NCI-H1694 (cell line): Measurements from ENCODE around the gene HOXA7.

Source experiments
- DNase-seq: peaks from one replicate; lab custom pipeline; 2025; lab: John Stamatoyannopoulos, UW

HOXA7 gene

DNA sequence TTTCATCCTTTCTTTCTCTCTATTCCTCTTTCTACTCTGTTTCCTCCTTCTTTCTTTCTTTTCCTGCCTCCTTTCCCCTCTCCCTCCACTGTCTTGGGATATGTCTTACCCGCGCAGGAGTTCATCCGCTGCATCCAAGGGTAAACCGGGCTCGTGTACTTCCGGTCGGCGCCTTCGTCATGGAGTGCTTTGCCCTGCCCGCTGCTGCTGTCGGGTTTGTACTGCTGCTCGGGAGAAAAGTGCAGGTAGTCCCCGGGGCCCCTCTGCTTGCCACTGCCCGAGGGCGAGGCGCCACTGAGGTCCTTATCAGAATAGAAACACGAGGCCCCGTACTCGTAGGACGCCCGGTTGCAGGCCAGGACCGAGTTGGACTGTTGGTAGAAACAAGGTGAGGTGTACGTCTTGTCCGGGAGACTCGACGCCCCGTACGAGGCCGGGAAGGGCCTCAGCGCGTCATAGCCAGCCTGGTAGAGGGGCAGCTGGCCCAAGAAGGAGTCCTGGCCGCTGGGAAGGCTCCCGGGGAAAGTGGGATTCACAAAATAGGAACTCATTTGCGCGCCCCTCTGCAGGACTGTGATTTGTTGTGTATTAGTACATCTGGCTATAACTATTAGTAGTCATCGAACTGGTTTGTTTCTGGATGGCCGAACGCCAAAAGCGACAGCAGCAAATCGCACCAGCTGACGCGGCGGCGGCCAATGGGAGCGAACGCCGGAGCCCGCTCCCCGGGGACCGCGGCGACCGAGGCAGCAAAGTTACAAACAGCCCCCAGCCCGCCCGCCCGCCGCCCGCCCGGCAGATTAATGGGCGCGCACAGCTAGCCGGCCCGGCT is 9.1 kb downstream of the HOXA7 start, which contains the start of gene HOXA6:
Gene HOXA6 (minus strand): TSS at position 576 of the 832 bp plus-strand sequence. CDS start 25 bp downstream, at position 551.
- no peak for DNase-seq

DNA sequence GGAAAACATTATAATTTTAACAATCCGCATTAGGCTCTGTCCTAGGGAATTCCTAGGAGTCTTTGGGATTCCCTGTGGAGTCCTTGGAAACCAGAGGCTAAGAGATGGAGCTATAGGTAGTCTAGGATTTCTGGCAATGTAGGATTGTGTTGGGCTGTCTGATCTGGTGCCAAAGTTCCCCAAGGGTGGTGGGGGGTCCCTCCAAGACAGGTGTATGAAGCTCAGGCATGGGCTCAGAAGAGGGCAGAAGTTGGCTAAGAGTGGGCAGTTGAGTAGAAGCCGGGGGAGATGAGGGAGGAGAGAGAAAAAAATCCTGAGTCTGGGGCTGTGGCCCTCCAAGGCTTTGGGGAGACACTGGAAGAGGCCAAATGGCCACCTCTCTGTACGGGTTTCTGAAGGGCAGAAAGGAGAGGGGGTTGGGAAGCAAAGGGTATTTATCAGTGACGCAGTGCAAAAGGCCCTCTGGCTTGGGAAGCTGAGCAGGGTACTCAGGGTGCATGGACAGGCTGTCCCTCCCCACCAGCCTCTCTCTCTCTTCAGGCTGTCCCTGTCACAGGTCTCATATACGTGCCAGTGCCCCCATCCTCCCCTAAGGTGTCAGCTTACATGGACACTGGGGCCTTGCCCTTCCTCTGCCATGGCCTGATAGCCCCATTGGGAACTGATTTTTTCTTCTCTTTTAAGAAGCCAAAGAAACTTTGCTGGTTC is 9.8 kb downstream of the HOXA7 start:
- no peak for DNase-seq

DNA sequence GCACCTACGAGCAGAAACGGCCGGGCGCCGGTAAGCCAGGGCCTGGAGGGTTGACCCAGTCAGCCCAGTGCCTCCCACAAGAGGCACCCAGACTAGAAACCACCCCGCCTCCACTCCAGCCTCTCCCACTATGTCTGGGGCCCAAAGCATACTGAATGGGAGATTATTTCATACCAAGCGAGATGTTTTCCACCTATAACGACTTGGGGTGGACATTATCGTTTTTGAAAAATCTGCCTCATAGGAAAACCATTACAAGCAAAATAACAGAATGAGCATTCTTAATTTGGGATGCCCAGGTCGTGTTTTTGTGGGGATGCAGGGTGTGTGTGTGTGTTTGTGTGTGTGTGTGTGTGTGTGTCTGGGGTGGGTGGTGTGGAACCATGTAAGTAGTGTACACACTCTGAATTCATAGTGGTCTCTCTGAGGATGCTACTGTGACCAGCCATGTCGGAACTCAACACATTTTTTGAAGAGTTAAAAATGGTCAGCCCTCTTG is 10.5 kb downstream of the HOXA7 start:
- DNase-seq = no peak

DNA sequence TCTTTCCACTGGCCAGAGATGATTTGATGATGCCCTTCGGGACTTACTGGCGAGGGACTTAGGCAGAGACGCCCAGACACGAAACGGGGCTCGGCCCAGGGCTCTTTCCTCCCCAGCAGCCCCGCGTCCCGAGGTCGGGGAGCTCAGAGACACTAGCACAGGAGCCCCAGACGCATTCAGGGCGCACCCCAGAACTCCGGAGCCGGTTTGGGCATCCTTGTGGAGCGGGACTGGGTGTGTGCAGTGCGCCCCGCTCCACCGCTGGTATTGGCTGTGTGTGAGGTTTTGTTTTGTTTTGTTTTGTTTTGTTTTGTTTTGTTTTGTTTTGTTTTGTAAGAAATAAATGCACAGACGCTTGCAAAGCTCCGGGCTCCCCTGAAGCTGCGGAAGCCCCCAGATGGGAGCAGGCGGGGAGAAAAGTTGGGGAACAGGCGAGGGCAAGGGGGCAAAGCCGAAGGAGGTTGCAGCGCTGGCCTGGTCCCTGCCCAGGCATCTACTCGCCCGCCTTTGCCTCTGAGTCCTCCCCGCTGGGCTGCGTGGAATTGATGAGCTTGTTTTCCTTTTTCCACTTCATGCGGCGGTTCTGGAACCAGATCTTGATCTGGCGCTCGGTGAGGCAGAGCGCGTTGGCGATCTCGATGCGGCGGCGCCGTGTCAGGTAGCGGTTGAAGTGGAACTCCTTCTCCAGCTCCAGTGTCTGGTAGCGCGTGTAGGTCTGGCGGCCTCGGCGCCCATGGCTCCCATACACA is 11.1 kb downstream of the HOXA7 start:
- no peak for DNase-seq

DNA sequence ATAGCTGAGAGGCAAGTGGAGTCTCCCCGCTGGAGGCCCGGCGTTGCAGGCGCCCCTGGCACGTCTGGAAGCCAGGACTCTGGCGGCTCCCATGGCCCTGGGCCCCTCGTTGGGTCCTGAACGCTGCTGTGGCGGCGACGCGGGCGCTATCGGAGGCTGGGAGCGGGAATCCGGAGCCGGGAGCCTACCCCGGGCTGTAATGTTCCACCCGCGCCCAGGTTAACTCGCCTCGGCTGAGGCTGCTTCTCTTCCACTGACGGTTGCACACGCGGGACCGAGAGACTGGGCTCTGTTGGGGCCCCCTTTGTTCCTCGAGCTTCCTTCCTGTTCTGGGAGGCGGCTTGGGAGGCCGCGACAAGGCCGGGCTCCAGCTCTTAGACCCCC is 11.7 kb downstream of the HOXA7 start:
- no peak for DNase-seq

DNA sequence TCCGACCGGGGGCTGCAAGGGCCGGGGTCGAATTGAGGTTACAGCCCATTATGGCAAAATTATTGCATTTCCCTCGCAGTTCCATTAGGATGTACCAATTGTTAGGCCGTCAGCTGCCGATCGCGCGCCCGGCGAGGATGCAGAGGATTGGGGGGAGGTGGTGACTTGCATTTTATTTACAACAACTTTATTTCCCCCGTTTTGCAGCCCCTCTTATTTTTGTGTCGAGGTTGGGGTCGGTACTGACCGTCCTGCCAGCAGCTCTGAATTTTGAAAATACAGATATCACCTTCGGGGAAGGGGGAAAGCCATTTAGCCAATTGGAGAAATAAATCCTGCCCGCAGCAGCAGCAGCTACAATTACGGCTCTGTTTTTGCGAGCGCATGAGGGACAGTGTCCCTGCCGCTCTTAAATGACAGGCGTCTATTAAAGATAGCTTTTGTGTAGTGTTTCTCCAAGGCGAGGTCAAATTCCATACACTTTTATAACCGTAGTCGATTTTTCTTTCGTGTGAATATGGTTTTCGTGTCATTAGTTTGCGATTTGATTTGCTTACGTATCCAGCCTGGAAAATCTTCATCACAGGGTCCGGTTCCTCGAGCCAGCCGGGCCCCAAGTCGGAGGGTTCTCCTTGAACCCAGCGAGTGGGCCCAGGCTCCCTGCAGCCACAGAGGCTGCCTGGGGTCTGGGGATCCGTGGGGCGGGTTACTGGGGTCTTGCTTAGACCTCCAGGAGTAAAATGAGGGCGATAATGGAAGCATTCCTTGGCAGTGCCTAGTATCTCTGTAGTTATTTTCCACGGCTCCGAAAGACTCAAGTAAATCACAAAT is 12.3 kb downstream of the HOXA7 start:
- no peak for DNase-seq

DNA sequence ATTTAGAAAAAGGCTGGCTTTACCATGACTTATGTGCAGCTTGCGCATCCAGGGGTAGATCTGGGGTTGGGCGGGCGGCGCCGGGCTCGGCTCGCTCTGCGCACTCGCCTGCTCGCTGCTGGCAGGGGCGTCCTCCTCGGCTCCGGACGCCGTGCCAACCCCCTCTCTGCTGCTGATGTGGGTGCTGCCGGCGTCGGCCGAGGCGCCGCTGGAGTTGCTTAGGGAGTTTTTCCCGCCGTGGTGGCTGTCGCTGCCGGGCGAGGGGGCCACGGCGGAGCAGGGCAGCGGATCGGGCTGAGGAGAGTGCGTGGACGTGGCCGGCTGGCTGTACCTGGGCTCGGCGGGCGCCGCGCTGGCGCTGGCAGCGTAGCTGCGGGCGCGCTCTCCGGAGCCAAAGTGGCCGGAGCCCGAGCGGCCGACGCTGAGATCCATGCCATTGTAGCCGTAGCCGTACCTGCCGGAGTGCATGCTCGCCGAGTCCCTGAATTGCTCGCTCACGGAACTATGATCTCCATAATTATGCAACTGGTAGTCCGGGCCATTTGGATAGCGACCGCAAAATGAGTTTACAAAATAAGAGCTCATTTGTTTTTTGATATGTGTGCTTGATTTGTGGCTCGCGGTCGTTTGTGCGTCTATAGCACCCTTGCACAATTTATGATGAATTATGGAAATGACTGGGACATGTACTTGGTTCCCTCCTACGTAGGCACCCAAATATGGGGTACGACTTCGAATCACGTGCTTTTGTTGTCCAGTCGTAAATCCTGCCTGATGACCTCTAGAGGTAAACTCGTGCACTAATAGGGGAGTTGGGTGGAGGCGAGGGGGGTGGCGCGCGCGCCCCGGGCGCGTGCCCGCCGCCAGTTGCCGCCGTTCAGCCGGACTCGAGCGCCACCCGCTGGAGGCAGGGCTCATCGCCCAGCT is 13.2 kb downstream of the HOXA7 start, which contains the start of gene HOXA5:
Gene HOXA5 (minus strand): TSS at position 659 of the 927 bp plus-strand sequence. CDS start 74 bp downstream, at position 585.
- no peak for DNase-seq

DNA sequence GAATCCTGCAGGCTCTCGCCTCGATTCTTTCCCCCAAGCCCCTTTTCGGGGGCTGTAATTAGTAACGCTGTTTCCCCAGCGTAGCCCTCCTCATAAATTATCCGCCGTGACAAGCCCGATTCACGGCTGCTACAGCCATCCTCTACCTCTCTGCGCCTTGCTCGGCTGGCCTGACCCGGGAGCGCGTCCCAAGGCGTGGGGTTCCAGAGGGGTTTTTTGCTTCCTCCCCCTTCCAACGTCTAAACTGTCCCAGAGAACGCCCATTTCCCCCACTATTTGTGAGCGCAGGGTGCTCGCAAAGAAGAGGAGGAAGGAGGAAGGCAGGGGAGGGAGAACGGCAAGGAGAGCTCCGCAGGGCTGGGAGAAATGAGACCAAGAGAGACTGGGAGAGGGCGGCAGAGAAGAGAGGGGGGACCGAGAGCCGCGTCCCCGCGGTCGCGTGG is 13.9 kb downstream of the HOXA7 start:
- DNase-seq = no peak

DNA sequence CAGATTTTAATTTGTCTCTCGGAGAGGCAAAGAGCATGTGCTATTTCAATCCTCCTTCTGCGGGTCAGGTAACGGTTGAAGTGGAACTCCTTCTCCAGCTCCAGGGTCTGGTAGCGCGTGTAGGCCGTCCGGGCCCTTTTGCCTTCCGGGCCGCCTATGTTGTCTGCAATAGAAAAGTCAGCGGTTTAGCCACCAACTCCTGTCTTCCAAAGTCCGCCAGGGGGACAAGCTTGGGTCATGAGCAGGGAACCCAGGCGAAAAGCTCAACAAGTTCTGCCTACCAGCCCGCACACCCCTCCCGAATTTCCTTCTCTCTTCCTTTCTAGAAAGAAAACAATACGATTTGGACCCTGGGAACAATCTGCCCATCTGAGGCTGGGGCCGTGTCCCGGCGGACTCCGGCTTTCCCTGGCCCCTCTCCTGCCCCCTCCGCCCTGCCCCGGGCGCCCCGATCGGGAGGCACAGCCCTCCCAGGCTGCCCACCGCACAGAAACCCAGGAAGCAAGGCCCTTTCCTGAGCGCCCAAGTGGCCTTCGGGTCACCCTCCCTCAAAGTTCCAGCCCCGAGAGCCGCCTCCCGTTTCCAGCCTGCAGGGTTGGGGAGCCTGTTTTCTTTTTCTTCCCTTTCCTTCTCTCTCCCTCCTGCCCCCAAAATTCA is 14.4 kb downstream of the HOXA7 start:
- no peak for DNase-seq

DNA sequence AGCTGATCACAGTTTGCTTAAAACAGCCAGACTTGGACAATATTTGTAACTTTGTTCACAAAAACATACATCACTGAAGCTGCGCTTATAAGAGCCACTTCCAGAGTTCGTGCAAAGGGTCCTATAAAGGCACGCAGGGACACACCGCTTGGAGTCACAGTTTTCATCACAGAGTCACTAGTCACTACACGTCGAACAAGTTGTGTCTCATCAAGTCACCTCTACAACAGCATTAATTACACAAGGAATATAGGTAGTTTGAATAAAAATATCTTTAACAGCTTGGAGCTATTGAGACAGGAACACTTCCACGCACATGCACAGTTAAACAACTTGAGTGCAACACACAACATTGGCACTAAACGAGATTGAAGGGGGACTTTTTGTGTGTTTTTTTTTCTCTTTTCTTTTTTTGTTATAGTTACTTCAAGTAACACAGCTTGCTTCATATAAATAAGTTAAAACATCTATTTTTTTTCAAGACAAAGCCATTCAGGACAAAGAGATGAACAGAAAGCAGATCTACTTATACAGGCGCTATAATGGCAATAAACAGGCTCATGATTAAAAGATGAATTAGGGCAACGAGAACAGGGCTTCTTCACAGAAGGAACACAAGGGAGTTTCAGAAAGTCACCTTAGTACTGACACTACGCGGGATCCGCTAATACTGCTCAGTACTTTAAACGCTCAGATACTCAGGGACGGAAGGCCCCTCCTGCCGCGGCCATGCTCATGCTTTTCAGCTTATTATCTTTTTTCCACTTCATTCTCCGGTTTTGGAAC is 15.1 kb downstream of the HOXA7 start:
- no peak for DNase-seq

DNA sequence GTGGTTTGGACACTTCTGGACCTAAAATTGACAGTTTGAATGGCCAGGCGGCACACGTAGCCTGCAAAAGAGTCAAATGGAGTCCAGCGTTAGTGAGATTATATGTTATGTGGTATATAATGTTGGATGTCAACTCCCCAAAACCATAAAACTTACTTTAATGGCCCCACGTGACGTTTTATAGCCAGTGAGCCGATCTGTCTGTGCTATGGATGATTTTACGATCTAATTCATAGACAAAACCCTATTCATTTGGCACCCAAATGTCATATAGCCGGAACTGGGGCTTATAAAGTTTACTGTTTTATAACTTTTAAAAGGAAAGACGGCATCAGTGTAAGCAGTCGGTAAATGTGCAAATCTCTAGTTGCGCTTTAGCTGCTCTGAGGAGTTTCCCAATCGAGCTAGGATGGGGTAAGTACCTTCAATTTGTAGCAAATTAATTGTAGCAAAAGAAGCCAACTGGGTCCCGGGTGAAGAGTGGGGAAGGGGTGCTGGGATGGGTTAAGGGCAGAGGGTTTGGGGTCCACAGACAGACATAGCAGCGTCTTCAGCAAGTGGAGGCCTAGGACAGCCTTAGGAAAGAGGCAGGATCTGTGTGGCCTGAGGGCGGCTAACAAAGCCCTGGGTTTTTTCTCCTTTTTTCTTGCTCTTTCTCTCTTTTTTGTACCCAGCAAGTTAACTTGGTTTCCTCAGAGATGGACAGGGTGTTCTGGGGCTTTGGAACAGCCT is 16.2 kb downstream of the HOXA7 start:
- no peak for DNase-seq

DNA sequence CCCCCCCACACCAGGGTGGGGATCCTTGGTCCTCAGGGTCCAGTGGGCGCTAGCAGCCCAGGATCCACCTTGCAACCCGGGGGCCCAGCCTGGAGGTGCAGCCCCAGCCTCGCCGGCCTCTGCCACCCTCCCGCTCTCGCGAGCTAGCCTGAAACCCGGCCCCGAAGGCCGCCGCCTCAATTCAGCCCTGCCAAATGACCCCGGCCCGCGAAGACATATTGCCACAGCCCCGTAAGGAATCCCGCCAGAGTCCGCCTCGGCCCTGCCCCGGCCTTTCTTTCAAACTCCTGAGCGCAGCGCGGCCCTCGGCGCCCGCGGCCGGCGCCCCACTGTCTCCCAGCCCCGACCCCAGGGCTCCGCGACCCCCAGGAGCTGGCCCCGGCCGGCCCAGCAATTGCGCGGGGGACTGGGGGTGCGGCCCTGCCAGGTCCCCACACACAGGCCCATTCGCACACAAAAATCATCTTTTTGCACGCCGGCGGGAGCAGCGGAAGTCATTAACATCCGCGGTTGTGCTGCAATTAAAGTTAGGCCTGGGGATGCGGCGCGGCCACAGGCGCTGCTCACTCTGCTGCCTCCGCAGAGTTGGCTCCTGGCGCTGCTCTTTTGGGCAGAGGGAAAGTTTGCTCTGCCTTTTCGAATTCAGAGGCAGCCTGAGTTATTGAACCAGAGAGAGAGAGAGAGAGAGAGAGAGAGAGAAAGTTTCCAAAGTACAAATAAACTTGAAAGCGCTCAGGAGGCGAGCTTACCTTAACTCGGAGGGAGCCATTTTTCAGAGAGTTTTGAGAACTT is 16.9 kb downstream of the HOXA7 start:
- no peak for DNase-seq

DNA sequence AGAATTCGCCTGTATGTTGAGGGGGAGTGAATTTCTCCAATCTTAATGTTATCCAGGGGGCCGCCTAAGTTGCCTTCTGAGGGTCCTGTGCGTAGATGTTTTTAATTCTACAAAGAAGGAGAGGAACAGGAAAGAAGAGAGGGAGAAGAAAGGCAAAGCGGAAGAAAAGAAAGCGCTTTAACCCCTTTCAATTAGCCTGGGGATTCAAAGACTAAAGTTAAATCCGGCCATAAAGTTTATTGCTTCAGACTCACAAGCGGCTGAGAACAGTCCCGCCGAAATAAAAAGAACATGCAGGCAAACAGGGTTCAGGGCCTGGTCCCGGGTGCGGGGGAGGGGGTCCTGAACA is 17.5 kb downstream of the HOXA7 start:
- DNase-seq = no peak

DNA sequence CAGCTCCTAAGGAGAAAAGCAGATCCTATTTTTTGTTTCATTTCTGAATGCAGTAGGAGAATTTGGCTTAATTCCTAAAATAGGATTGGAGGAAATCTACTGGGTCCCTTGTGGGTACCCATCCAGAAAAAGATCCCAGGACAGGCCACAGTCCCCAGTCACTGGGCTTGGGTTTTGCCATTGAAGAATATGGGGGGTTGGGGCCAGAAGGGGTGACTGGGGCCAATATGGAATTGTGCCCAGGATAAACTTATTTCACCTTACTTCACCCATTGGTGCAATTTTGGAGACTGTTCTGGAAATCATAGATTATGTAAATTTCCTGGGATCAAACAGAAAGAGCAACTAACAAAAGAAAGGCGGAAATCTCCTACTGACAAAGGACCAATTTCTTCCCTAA is 18.0 kb downstream of the HOXA7 start:
- no peak for DNase-seq

DNA sequence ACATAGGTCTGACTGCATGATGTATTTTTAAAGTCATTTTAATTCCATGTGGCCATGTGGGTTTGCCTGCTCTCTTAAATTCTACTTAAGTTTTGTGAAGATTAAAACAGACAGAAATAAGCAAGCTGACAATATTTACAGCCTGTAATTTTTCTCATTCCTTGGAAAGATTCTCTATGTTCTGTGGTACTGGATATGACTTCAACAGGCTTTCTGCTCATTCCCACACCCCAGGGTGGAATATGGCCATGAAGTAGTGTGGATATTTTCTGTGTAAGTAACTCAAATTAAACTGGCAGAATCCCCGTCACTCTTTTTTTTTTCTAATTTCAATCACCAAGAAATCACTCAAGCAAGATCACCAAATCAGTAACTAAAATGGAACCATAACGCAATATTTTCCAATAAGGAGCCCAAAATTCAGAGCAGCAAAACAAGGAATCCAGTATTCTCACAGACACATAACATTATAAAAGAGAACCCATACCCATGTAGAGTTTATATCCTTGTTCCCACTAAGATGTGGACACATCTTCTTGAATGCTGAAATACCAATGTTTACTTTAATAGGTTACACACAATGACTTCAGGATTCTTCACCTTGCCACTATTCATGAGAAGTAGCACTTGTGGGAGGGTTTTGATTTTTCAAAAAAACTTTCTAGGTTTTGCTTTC is 18.7 kb downstream of the HOXA7 start:
- no peak for DNase-seq

DNA sequence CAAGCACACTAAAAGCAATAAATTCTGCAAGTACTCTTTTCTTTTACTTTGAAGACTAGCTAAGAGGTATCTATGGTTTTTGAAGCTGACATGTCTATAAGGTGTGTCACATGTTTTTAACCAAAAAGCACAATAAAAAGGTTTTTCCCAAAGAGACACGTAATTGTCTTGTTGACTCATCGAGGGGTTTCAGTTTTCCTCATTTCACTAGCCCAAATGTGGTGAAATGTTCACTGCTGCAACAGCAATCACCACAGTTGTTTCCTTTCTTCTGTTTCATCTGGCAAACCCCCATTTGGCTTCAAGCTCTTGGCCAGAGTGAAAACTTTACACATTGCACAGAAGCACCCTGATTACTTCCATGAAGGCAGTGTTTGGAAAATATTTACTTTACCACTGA is 22.1 kb downstream of the HOXA7 start:
- DNase-seq = no peak
